WI38 (cell line): Measurements from ENCODE around the gene CCDC148.

ENCODE experiments used
- H3K4me3 ChIP-seq: 2 replicates; pipeline ENCODE4 v1.5.1; 2011; ENCODE audit warnings: low read depth, mild to moderate bottlenecking, control low read depth, low read length
- CTCF ChIP-seq: IDR thresholded peaks from 2 replicates; pipeline ENCODE4 v1.5.1; 2012; ENCODE audit warnings: low read depth, mild to moderate bottlenecking, control low read depth, low read length

The CCDC148 gene

GRCh38 chr2:158385646-158386045 lies 70.9 kb downstream of the CCDC148 start:
- H3K4me3 ChIP-seq = no peak overlapping the region
- no peak for TF ChIP-seq CTCF

- TF ChIP-seq CTCF = no peak
- H3K4me3 ChIP-seq = no peak overlapping the region
Measured at GRCh38 chr2:158381978-158382377, 74.6 kb downstream of the CCDC148 start.

GRCh38 chr2:158381205-158381604 lies 75.3 kb downstream of the CCDC148 start:
- H3K4me3 ChIP-seq = no peak overlapping the region
- TF ChIP-seq CTCF = no peak

GRCh38 chr2:158380746-158381145 lies 75.8 kb downstream of the CCDC148 start:
- TF ChIP-seq CTCF = no peak

GRCh38 chr2:158378926-158379325 lies 77.6 kb downstream of the CCDC148 start:
- TF ChIP-seq CTCF = no peak
- no peak overlapping the region for H3K4me3 ChIP-seq

More at GRCh38 chr2:158380746-158381145, 75.8 kb downstream of the CCDC148 start:
- H3K4me3 ChIP-seq = no peak overlapping the region

- H3K4me3 ChIP-seq = no peak overlapping the region
- TF ChIP-seq CTCF = no peak
Measured at GRCh38 chr2:158366342-158366741, 90.2 kb downstream of the CCDC148 start.

GRCh38 chr2:158359846-158360245 lies 96.7 kb downstream of the CCDC148 start:
- TF ChIP-seq CTCF = no peak
- H3K4me3 ChIP-seq = no peak overlapping the region
